Hepatocyte (in vitro differentiated cells): Measurements from ENCODE around the gene SPHKAP.

Experiments
- CTCF ChIP-seq: fragments of 200-600 bp; sonication (generic); IDR thresholded peaks from 2 replicates; pipeline ENCODE4 v1.5.1; 2016; ENCODE audit warnings: antibody characterized with exemption, mild to moderate bottlenecking; ENCODE audit not compliant: poor library complexity
- EZH2 ChIP-seq: fragments of 200-600 bp; sonication (generic); IDR thresholded peaks from 2 replicates; pipeline ENCODE4 v1.6.1; 2016; ENCODE audit warnings: antibody characterized with exemption, mild to moderate bottlenecking, borderline replicate concordance
- EZH2phosphoT487 ChIP-seq: fragments of 200-600 bp; sonication (generic); IDR thresholded peaks from one replicate; pipeline ENCODE4 v1.6.1; 2018; ENCODE audit warnings: antibody characterized with exemption, mild to moderate bottlenecking, low read depth, moderate library complexity; ENCODE audit not compliant: unreplicated experiment, severe bottlenecking

DNA sequence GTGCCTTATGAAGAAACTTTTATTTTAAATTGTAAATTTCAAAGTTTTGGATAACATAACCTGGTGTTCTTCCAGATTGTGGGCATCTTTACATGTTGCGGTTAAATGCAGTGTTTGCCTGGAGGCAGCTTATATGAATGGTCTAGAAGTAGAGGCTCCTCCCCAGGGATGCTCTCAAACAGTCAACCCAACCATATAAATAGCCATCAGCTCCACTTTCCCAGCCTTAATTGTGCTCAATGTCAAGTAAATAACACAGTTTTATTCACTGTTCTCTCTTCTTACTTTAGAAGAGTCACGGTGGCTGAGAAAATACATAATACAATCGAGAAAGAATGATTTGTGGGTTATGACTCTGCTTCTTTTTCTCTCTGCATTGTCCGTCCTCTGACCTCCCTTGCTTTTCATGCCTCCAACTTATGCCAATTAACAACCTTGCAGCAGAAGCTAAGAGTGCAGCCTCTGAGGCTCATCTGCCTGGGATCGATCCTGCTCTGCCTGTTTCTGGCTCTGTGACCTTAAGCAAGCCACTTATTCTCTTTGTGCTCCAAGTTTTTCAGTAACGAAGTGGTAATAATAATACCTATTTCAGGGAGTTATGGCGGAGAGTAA, 209.8 kb downstream of the SPHKAP start:
- no peak for TF ChIP-seq CTCF
- TF ChIP-seq EZH2 = no peak
- no peak for TF ChIP-seq EZH2phosphoT487
